Astrocyte of the cerebellum (primary cell): Measurements from ENCODE around the gene CNTNAP1.
"Not testable (repeated sequence)": the region's sequence is repeated elsewhere in the genome, so short reads cannot be mapped to it uniquely, and the experiment has no call there.

Source experiments
- DNase-seq: peaks from one replicate; pipeline ENCODE4 v3.0.0-alpha.2; 2011; ENCODE audit warnings: low read depth
- H3K4me3 ChIP-seq: 2 replicates; pipeline ENCODE4 v1.5.1; 2011; ENCODE audit warnings: mild to moderate bottlenecking, low read depth, low read length, moderate library complexity
- in situ Hi-C: cut with HindIII; loops from 2 replicates; pipeline ENCODE4 v1.10.0; 2017; ENCODE audit warnings: low sequenced_read_pairs
- TF ChIP-seq, protein P1 (sequence below): IDR thresholded peaks from 2 replicates; pipeline ENCODE4 v1.5.1; 2012; ENCODE audit warnings: low read length, low read depth, moderate library complexity, mild to moderate bottlenecking; ENCODE audit errors: missing control alignments

The CNTNAP1 gene

DNA sequence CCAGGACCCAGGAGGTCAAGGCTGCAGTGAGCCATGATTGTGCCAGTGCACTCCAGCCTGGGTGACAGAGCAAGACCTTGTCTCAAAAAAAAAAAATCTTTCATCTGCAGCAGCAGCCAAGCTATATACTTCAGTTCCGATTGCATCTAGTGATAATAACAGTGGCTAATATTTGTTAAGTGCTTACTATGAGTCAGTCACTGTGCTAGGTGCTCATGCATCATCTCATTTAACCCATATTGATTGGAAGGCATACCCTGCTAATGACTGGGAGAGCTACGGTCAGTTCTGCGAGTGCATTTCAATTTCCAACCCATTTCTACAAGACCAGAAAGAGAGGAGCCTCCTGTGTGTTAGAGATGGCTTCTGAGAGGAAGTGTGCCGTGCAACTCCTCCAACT, 30.9 kb upstream of the CNTNAP1 start:
- TF ChIP-seq, protein P1, sequence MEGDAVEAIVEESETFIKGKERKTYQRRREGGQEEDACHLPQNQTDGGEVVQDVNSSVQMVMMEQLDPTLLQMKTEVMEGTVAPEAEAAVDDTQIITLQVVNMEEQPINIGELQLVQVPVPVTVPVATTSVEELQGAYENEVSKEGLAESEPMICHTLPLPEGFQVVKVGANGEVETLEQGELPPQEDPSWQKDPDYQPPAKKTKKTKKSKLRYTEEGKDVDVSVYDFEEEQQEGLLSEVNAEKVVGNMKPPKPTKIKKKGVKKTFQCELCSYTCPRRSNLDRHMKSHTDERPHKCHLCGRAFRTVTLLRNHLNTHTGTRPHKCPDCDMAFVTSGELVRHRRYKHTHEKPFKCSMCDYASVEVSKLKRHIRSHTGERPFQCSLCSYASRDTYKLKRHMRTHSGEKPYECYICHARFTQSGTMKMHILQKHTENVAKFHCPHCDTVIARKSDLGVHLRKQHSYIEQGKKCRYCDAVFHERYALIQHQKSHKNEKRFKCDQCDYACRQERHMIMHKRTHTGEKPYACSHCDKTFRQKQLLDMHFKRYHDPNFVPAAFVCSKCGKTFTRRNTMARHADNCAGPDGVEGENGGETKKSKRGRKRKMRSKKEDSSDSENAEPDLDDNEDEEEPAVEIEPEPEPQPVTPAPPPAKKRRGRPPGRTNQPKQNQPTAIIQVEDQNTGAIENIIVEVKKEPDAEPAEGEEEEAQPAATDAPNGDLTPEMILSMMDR = no peak
- no peak for DNase-seq
- H3K4me3 ChIP-seq = no peak overlapping the region
- in situ Hi-C loops = no loop called here

DNA sequence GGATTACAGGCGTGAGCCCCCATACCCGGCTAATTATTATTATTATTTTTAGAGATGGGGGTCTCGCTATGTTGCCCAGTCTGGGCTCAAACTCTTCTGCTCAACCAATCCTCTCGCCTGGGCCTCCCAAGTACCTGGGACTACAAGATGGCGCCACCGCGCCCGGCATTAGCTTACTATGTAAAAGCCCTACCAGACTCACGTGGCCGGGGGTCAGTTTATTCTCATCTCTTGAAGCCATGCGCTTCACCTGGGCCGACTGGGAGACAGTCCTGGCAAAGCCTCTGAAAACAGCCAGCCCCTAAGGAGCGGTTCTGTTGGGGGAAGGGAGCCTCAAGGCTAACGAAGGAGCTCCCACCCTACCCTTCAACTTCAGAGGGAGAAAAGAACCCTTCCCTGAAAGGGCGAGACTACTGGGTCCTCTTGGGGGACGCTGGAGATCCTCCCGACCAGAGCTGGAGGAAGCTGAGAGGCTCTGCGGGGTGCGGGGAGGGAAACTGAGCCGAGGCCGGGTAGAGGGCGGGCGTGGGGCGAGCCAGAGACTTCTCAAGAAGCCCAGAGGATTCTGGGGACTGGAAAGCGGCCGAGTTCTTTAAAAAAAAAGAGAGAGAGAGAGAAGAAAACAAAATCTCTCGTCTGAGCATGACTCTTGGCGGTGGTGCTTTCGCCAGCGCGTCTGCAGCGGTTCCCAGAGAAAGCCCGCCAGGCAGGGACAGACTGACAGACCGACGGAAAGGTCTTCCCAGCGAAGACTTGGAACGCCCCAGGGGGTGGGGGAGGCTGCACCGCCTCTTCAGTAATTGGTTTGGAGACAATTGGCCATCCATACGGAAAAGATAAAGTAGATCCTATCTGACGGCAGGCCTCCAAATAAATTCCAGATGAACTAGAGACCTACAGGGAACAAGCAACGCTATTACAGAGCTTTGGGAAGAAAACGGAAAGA, 28.9 kb upstream of the CNTNAP1 start:
- H3K4me3 ChIP-seq = peak overlapping the region; percentile 10
- no peak for DNase-seq
- TF ChIP-seq, protein P1 = no peak
- in situ Hi-C loops = no loop called here

DNA sequence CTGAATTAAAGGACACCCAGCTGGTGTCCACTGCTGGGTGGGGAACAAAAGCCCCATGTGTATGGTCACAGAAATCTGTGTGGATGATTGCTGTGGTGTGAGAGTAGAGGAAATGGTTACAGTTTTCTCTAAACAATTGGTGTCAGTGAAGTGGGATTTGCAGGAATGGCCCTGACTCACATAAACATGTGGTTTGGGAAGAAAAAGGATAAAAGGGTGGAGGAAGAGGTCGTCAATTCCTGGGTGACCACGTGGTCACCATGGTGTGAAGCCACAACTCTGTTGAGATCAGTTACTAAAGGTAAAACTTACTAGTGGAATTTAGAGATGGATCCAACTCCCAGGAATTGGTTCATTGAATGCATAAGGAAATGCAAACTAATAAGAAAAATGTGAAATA, 26.8 kb upstream of the CNTNAP1 start:
- TF ChIP-seq, protein P1 = no peak
- H3K4me3 ChIP-seq = no peak overlapping the region
- in situ Hi-C loops = no loop called here
- peak; percentile 84 for DNase-seq

DNA sequence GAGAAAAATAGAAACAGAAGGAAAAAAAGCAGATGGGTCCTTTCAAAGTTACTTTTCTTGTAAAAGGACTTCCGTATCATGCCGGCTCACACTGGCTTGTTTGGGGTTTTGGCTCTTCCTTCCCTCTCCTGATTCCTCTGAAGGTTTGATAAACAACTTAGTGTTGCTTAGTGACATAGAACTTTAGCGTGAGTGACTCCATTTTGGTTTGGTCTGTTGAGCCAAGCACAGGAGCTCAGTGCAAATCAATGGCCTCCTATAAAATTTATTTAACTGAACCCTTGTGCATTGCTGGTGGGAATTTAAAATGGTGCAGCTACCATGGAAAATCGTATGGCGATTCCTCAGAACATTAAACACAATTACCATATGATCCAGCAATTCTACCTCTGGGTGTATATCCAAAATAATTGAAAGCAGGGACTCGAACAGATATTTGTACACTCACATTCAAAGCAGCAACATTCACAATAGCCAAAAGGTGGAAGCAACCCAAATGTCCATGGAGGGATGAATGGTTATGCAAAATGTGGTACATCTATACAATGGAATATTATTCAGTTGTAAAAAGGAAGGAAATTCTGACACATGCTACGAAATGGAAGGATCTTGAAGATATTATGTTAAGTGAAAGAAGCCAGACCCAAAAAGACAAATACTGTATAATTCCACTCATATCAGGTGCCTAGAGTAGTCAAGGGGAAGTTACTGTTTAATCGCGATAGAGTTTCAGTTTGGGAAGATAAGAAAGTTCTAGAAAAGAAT, 24.3 kb upstream of the CNTNAP1 start:
- H3K4me3 ChIP-seq = no peak overlapping the region
- TF ChIP-seq, protein P1 = no peak
- in situ Hi-C loops = no loop called here
- DNase-seq = no peak

DNA sequence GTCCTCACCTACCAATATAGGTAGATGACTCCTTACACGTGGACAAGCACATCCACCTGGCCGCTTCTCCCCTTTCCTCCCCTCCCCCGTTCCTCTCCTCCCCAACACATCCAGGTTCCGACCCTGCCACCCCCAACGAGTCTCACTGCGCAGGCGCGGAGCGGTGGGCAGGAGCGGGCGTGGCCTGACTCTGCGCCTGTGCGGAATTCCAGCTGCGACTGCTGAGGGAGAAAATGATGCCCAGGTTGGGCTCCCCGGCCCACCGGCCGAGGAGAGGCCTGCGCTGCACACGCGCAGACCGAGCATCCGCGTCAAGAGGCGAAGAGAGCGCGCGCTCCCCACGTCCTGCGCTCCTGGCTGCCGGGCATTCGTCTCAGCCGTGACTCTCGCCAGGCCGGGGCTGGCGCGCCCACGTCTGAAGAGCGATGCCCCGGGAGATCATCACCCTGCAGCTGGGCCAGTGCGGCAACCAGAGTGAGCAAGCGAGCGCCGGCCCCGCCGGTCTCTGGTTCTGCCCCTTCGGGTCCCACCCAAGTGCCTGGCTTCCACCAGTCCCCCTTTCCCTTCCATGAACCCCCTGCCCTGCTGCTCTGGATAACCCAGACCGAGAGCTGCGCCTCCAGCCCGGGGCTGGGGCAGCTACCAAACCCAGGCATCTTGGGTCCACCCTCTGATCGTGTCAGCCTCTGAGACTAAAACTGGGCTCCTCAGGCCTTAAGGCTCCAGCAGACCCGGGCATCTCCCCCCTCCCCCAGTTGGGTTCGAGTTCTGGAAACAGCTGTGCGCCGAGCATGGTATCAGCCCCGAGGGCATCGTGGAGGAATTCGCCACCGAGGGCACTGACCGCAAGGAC, 23.0 kb upstream of the CNTNAP1 start, which contains the start of gene TUBG2:
TSS of gene TUBG2 (plus strand) at position 206 of the 853 bp plus-strand sequence. CDS start at position 426, 220 bp downstream.
- peak within 1 kb of the TSS; percentile 67 for H3K4me3 ChIP-seq
- peak; percentile 73 for DNase-seq
- in situ Hi-C loops = no loop called here
- TF ChIP-seq, protein P1 = no peak

DNA sequence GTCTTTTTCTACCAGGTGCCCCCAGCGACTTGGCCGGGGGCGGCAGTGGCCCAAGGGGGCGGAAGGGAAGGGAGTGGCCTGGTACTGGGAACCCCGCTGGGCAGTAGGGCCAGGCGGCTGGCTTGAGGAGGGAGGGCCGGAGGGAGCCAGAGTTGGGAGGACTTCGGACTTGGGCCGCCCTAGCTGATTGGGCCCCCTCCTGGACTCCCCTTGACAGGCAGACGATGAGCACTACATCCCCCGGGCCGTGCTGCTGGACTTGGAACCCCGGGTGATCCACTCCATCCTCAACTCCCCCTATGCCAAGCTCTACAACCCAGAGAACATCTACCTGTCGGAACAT, 22.4 kb upstream of the CNTNAP1 start:
- not testable (repeated sequence) for DNase-seq
- H3K4me3 ChIP-seq = peak overlapping the region; percentile 67
- in situ Hi-C loops = loop anchor here (5.0 kb wide), 1 partner anchor 53 kb away; the partner anchor contains the start of genes RETREG3 and TUBG1
